WTC11 (cell line): ENCODE data around the gene FGD2. TPM values are rescaled to one million over a fixed set of nuclear protein-coding genes. Genes with fewer than 3 reads are reported as not detected.

ENCODE experiments used
- ARID4B ChIP-seq: sonication (generic); formaldehyde crosslinking; IDR thresholded peaks from 2 replicates; pipeline ENCODE4 v1.8.0; 2023; ENCODE audit warnings: missing genetic modification reagents, mild to moderate bottlenecking, borderline replicate concordance
- ATF1 ChIP-seq: sonication (generic); formaldehyde crosslinking; IDR thresholded peaks from 2 replicates; pipeline ENCODE4 v1.8.1; 2023; ENCODE audit warnings: mild to moderate bottlenecking, moderate library complexity, missing genetic modification reagents
- FOXP4 ChIP-seq: sonication (generic); formaldehyde crosslinking; IDR thresholded peaks from 2 replicates; pipeline ENCODE4 v1.8.0; 2022; ENCODE audit warnings: mild to moderate bottlenecking, missing genetic modification reagents
- GABPB1 ChIP-seq: sonication (generic); formaldehyde crosslinking; IDR thresholded peaks from 2 replicates; pipeline ENCODE4 v1.8.1; 2023; ENCODE audit warnings: mild to moderate bottlenecking, missing genetic modification reagents
- GTF2I ChIP-seq: fragments of 250-450 bp; sonication (Bioruptor Pico); conservative IDR thresholded peaks from 2 replicates; pipeline ENCODE4 v1.4.0; 2021; ENCODE audit warnings: mild to moderate bottlenecking
- MXD4 ChIP-seq: fragments of 250-450 bp; sonication (Bioruptor Pico); IDR thresholded peaks from 2 replicates; pipeline ENCODE4 v1.8.0; 2021; ENCODE audit warnings: mild to moderate bottlenecking, moderate library complexity, borderline replicate concordance
- USF2 ChIP-seq: sonication (generic); formaldehyde crosslinking; IDR thresholded peaks from 2 replicates; pipeline ENCODE4 v1.8.1; 2023; ENCODE audit warnings: mild to moderate bottlenecking, missing genetic modification reagents, moderate library complexity
- ZSCAN18 ChIP-seq: fragments of 250-450 bp; sonication (Bioruptor Pico); IDR thresholded peaks from 2 replicates; pipeline ENCODE4 v2.1.2; 2022; ENCODE audit warnings: mild to moderate bottlenecking, moderate library complexity
- total RNA-seq: library from RNA; stranded (reverse); gene quantifications from 3 replicates; pipeline ENCODE4 v1.2.3, GENCODE V29; 2021
- TF ChIP-seq, protein P1 (sequence below): sonication (generic); formaldehyde crosslinking; IDR thresholded peaks from 2 replicates; pipeline ENCODE4 v1.8.1; 2023; ENCODE audit warnings: mild to moderate bottlenecking, missing genetic modification reagents
- TF ChIP-seq, protein P2 (sequence below): sonication (generic); formaldehyde crosslinking; IDR thresholded peaks from 2 replicates; pipeline ENCODE4 v1.8.0; 2023; ENCODE audit warnings: missing genetic modification reagents
- TF ChIP-seq, protein P3 (sequence below): sonication (generic); formaldehyde crosslinking; IDR thresholded peaks from 2 replicates; pipeline ENCODE4 v1.8.0; 2022; ENCODE audit warnings: mild to moderate bottlenecking, missing genetic modification reagents
- TF ChIP-seq, protein P4 (sequence below): fragments of 250-450 bp; sonication (Bioruptor Pico); conservative IDR thresholded peaks from 2 replicates; pipeline ENCODE4 v1.9.0; 2021; ENCODE audit warnings: mild to moderate bottlenecking

Gene FGD2
- total RNA-seq, 1 experiment from 2014 or later: 0.31 TPM

DNA sequence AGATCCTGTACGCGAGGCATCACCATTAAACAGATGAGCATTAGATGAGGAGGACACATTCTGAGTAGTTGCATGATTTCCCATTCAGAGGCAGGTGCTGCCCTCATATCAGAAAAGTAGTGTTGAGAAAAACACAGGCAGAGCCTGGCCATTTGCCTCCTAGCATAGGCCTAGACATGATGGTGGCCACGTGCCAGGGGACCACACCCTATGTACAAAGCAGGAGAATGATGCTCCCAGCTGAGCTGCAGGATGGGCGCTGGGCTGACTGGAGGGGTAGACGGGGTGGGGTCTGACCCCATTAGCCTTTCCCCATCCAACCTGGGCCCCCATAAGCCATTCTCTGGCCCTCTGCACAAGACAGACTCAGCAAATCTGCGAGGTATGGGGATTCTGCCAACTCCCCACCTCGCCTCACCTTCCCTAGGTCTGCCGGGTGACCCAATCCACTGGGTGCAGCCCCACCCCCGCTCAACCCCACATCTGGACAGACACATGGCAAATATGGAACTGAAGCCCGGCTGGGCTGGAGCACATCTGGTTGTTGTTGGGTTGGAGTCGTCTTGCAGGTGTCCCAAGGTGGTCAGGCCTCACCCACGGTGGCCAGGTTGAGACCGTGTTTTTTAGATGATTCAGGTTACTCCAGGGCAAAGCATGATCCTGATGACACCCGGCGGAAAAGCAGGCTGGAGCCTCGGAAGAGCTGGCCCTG lies 37.0 kb upstream of the FGD2 start (continued):
- no peak for TF ChIP-seq ARID4B
- TF ChIP-seq, protein P1, sequence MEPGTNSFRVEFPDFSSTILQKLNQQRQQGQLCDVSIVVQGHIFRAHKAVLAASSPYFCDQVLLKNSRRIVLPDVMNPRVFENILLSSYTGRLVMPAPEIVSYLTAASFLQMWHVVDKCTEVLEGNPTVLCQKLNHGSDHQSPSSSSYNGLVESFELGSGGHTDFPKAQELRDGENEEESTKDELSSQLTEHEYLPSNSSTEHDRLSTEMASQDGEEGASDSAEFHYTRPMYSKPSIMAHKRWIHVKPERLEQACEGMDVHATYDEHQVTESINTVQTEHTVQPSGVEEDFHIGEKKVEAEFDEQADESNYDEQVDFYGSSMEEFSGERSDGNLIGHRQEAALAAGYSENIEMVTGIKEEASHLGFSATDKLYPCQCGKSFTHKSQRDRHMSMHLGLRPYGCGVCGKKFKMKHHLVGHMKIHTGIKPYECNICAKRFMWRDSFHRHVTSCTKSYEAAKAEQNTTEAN (CRISPR knock-in tag): no peak
- no peak for TF ChIP-seq GTF2I
- no peak for TF ChIP-seq MXD4 (CRISPR knock-in tag)
- TF ChIP-seq ZSCAN18 (CRISPR knock-in tag): no peak
- no peak for TF ChIP-seq ATF1 (CRISPR knock-in tag)
- TF ChIP-seq, protein P2, sequence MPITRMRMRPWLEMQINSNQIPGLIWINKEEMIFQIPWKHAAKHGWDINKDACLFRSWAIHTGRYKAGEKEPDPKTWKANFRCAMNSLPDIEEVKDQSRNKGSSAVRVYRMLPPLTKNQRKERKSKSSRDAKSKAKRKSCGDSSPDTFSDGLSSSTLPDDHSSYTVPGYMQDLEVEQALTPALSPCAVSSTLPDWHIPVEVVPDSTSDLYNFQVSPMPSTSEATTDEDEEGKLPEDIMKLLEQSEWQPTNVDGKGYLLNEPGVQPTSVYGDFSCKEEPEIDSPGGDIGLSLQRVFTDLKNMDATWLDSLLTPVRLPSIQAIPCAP (CRISPR knock-in tag): no peak
- TF ChIP-seq, protein P3, sequence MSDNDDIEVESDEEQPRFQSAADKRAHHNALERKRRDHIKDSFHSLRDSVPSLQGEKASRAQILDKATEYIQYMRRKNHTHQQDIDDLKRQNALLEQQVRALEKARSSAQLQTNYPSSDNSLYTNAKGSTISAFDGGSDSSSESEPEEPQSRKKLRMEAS (CRISPR knock-in tag): no peak
- no peak for TF ChIP-seq USF2 (CRISPR knock-in tag)
- no peak for TF ChIP-seq GABPB1 (CRISPR knock-in tag)
- TF ChIP-seq FOXP4: no peak
- TF ChIP-seq, protein P4, sequence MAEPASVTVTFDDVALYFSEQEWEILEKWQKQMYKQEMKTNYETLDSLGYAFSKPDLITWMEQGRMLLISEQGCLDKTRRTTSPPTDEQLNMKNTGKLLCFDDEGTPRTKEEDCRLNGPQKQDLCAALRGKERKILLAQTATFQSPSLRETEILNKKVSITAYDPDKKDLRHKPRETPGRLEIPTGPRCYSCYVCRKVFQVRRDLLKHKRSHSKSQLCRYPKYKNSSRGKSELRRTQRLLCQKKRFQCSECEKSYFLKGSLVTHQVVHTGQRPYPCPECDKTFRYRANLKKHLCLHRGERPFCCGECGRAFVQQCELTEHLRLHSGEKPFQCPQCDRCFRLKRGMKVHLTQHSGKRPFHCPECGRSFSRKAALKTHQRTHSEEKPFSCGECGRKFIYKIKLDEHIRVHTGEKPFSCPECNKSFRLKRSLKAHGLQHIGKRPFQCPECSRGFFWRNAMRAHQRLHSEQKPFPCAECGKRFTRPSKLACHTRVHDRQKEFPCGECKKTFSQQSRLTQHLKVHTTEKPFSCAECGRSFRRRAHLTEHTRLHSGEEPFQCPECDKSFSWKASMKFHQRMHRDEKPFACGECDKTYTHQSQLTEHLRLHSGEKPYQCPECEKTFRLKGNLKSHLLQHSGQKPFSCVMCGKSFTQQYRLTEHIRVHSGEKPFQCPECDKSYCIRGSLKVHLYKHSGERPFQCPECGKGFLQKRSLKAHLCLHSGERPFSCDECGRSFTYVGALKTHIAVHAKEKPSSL: no peak
